Spleen (tissue), 7 donors: ENCODE data around the gene NBDY.

ENCODE experiments used
- CTCF ChIP-seq, 11 experiments: fragments of 200-600 bp in 7 of 11; fragments of 450-650 bp in 4 of 11; sonication (generic) in 4 of 11; IDR thresholded peaks in 8 of 11; conservative IDR thresholded peaks in 3 of 11; 1 replicate in 7 of 11; 2 replicates in 4 of 11; pipeline versions ENCODE4 v1.4.0 to v1.8.0; 2016 to 2021; ENCODE audit warnings: antibody characterized with exemption in 11 of 11, inconsistent platforms in 4 of 11, mild to moderate bottlenecking in 1 of 11
- POLR2A ChIP-seq, 3 donors: fragments of 450-650 bp; IDR thresholded peaks; one replicate each; pipeline ENCODE4 v1.5.1; 2017; ENCODE audit warnings: antibody characterized with exemption in 3 of 3, mild to moderate bottlenecking in 1 of 3
- POLR2AphosphoS5 ChIP-seq, 3 donors: sonication (generic); formaldehyde crosslinking; IDR thresholded peaks; one replicate each; pipeline ENCODE4 v1.5.1; 2017; ENCODE audit warnings: antibody characterized with exemption in 3 of 3
- donor health status: DM: no; HTN: no; CAD: no; lungs with moderate emphysema.
- donor health status: DM: no; HTN: no; CAD: no.
- donor health status: DM: no; HTN: no; CAD: no.

GRCh38 chrX:56805399-56805798 lies 76.4 kb downstream of the NBDY start:
- TF ChIP-seq CTCF (IDR thresholded peaks at IDR 0.05 in 8 of 11, conservative IDR thresholded peaks at IDR 0.05 in 3 of 11) (no peak), POLR2A (IDR thresholded peaks at IDR 0.05) (no peak), POLR2AphosphoS5 (IDR thresholded peaks at IDR 0.05) (no peak)
